GM19238 (cell line): Measurements from ENCODE around the gene NAV1.

Source experiments
- DNase-seq: peaks from one replicate; pipeline ENCODE4 v3.0.0; 2011; ENCODE audit warnings: low spot score; ENCODE audit not compliant: insufficient read length

Gene NAV1

GRCh38 chr1:201586806-201587205, 47.9 kb downstream of the NAV1 start:
- DNase-seq, result no peak

- DNase-seq, result no peak
Measured at GRCh38 chr1:201587729-201588128, 48.8 kb downstream of the NAV1 start.
